Measurements from ENCODE around the gene VAV3. TPM values are rescaled to one million over a fixed set of nuclear protein-coding genes. Genes with fewer than 3 reads are reported as not detected.

The VAV3 gene
- total and polyA plus RNA-seq, 9 of the 15 experiments (the other 6 are each of a cell fraction or from before 2014, with no cell fraction given) = not detected

GRCh38 chr1:107687849-107688753 lies 276.9 kb downstream of the VAV3 start:
- ATAC-seq (no peak), FAIRE-seq (no peak), DNase-seq (ENCODE audit: extremely low read depth in 1 of 4, low spot score in 3 of 4) (no peak)
- under 1% methylated on average over 9 of the region's 9 CpGs for WGBS (ENCODE audit: insufficient coverage, low coverage, missing lambda C conversion rate)
- BruUV-seq (replicated peaks) = no TSS peak
- TF ChIP-seq ZNF12 (CRISPR knock-in tag; IDR thresholded peaks at IDR 0.05) = no peak
- no peak for TF ChIP-seq ZNF609 (CRISPR knock-in tag; IDR thresholded peaks at IDR 0.05; ENCODE audit: borderline replicate concordance)
- no peak for TF ChIP-seq HNRNPLL (IDR thresholded peaks at IDR 0.05; ENCODE audit: low read depth, low read length, poor library complexity, severe bottlenecking)
- TF ChIP-seq NBN (IDR thresholded peaks at IDR 0.05; ENCODE audit: low read depth) = no peak
- TF ChIP-seq ESRRA (IDR thresholded peaks at IDR 0.05; ENCODE audit: borderline replicate concordance, low read depth) = no peak
- TF ChIP-seq RAD21 (CRISPR knock-in tag; conservative IDR thresholded peaks at IDR 0.05 in 1 of 2, IDR thresholded peaks at IDR 0.05 in 1 of 2) = no peak
- no peak for TF ChIP-seq RUNX1 (IDR thresholded peaks at IDR 0.05; ENCODE audit: low read depth)
- TF ChIP-seq ARHGAP35 (IDR thresholded peaks at IDR 0.05; ENCODE audit: partially characterized antibody) = no peak
- TF ChIP-seq ATF3 (IDR thresholded peaks at IDR 0.05) = no peak
- no peak for TF ChIP-seq ATF3 (CRISPR knock-in tag; conservative IDR thresholded peaks at IDR 0.05)
- no peak for TF ChIP-seq TAF9B (IDR thresholded peaks at IDR 0.05; ENCODE audit: partially characterized antibody)
- TF ChIP-seq PTRF (tag; IDR thresholded peaks at IDR 0.05) = no peak
- TF ChIP-seq ZNF140 (CRISPR knock-in tag; IDR thresholded peaks at IDR 0.05) = no peak
- TF ChIP-seq JUND (IDR thresholded peaks at IDR 0.05; ENCODE audit: borderline replicate concordance, low read depth, low read length) = no peak
- TF ChIP-seq JUND (tag; IDR thresholded peaks at IDR 0.05; ENCODE audit: borderline replicate concordance, low read depth, low read length) = no peak
- no peaks in the 10 kb centered on the region for H3K27me3 ChIP-seq (ENCODE audit: control insufficient read depth in 2 of 2, insufficient read depth in 2 of 2, low read length in 2 of 2)
- no peak overlapping the region for H3K9ac ChIP-seq (ENCODE audit: insufficient read depth in 1 of 2, low read depth in 2 of 2, low read length in 2 of 2)
- no peaks in the 10 kb centered on the region for H4K20me1 ChIP-seq (replicated peaks; ENCODE audit: control insufficient read depth, insufficient read depth, low read length)
- H2AFZ ChIP-seq (ENCODE audit: low read depth, low read length) = no peak overlapping the region
- H3K4me2 ChIP-seq (ENCODE audit: insufficient read depth, low read length) = no peak overlapping the region
- no peak overlapping the region for H3K27ac ChIP-seq (ENCODE audit: extremely low read depth, low read depth, low read length)
- POLR2A ChIA-PET = no interaction called here
- no peaks in the 10 kb centered on the region for H3K79me2 ChIP-seq (ENCODE audit: control insufficient read depth, insufficient read depth, low read length)
- H3K4me3 ChIP-seq = no peak overlapping the region
- CTCF ChIA-PET (ENCODE audit: low intra/inter-chr PET ratio) = no interaction called here
- H3K36me3 ChIP-seq (ENCODE audit: control insufficient read depth, insufficient read depth, low read length) = no peaks in the 10 kb centered on the region
- in situ Hi-C loops (cut with MboI) (no loop called here), intact Hi-C loops (cut with micrococcal nuclease) (no loop called here)
- no peaks in the 10 kb centered on the region for H3K9me3 ChIP-seq (replicated peaks; ENCODE audit: control insufficient read depth, insufficient read depth, low read depth, low read length)
- H3K4me1 ChIP-seq (replicated peaks in 1 of 2; ENCODE audit: control insufficient read depth in 2 of 2, insufficient read depth in 2 of 2, low read length in 2 of 2) = no peaks in the 10 kb centered on the region
- H3K9me1 ChIP-seq (ENCODE audit: control insufficient read depth, insufficient read depth, low read length) = no peaks in the 10 kb centered on the region
